HG02884 (cell line): ENCODE measurements around the gene UBN1.
"Not testable (repeated sequence)": the region's sequence is repeated elsewhere in the genome, so short reads cannot be mapped to it uniquely, and the experiment has no call there.

Experiments used
- ATAC-seq: cut with Tn5 transposase; IDR thresholded peaks from one replicate; pipeline ENCODE4 v1.9.1; 2021; ENCODE audit warnings: mild to moderate bottlenecking, moderate library complexity; ENCODE audit not compliant: unreplicated experiment

The UBN1 gene

GRCh38 chr16:4882633-4883285, 35.5 kb downstream of the UBN1 start:
- ATAC-seq, result no peak

GRCh38 chr16:4883501-4883900, 36.2 kb downstream of the UBN1 start:
- ATAC-seq, result no peak

DNA sequence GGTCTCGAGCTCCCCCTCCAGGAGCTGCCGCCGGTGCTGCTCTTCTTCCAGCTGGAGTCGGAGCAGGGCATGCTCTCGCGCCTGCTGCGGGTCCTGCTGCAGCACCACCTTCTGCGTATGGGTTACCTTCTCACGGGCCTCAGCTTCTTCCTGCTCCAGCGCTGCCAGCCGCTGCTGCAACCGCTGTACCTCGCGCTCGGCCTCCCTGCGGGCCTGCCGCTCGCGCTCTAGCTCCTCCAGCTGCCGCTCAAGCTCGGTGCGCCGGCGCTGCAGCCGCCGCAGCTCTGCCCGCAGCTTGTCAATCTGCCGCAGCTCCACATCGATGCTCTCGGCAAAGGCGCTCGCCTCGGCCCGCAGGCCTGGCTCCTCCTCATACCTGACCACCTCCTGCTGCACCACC, 36.9 kb downstream of the UBN1 start:
- ATAC-seq, result no peak

DNA sequence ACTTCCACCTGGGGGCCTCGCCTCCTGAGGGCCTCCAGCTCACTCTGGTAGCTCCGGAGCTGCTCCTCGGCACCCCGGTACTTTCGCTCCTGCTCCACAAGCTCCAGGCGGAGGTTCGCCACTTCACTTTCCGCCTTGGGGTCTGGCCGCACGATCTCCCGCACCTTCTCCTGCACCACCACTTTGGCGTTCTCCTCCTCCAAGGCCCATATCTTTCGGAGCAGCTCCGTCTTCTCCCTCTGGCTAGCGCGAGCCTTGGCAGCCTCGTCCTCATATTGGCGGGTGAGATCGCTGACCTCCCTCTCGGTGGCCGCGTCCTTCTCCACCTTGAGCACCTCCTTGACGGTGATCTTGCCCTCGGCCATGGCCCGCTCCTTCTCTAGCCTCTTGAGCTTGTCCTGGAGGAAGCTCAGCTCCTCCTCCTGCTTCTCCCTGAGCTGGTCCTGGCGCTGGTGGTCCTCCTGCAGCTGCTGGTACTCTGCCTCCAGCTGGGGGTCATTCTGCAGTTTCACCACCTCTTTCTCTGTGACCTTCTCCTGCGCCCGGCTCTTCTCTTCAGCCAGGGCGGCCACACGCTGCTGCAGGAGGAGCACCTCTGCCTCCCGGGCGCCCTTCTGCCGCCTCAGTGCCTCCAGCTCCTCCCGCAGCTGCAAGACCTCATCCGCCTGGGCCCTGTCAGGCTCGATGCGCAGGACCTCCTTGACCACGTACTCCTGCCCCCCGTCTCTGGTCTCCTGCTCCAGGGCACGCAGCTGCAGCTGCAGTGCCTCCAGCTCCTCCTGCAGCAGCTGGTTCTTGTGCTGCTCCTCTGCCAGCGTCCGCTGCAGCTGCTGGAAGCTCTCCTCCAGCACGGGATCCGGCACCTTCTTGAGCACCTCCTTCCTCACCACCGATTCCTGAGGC, 37.9 kb downstream of the UBN1 start:
- no peak for ATAC-seq

DNA sequence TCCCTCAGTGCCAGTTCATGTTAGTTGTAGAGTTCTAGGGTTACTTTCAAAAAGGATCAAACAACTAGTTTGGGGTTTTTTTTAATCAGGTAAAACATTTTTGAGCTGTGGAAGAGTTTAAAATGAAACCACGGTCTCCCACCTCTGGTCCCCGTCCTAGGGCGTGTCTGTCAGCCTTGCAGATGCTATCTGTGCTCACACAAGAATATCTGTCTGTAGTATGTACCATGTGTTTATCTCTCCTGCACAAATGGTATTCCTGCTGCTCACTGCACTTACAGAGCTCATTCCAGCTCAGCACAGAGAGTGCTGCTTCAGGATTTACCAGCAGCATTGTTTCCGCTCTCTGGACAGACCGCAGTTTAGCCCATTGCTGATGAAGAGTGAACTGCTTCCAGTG, 38.9 kb downstream of the UBN1 start:
- no peak for ATAC-seq

- ATAC-seq, result no peak
These were observed 41.3 kb downstream of the UBN1 start for GRCh38 chr16:4888428-4889135.

GRCh38 chr16:4890026-4890425, 42.7 kb downstream of the UBN1 start:
- ATAC-seq, result no peak

GRCh38 chr16:4890686-4891085, 43.4 kb downstream of the UBN1 start:
- ATAC-seq, result no peak

DNA sequence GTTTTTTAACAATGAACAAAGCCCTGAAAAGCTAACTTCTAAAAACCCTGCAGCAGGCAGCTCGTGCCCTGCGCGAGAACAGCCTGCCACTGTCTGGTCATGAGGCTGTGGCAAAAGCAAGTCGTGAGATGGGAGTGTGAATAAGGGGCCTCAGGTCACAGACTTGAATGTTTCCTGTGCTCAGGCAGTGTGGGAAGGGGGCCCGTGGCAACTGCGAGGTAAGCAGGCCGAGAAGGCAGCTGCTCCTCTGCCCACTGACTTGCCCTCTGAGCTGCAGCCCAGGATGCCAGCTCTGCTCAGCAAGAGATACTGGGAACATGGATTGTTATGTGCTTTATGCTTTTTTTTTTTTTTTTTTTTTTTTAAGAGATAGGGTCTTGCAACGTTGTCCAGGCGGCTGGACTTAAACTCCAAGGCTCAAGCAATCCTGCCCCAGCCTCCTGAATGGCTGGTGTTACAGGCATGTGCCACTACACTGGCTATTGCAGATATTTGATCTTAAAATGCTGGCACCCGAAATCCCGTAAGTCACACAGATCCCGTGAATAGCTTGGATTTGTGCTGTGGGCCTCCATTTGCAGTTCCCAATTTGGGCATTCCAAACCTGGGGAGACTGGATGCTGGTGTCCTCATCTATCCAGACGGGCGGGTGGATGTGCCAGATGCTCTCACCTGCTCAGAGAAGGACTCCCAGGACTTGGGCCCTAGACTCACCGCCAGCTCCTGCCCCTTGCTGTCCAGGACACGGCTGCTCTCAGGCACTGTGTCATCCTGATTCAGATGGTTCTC, 44.0 kb downstream of the UBN1 start:
- no peak for ATAC-seq

- ATAC-seq, result no peak
These were observed 44.6 kb downstream of the UBN1 start for GRCh38 chr16:4891886-4892216.

GRCh38 chr16:4892361-4893102, 45.3 kb downstream of the UBN1 start:
- no peak for ATAC-seq

DNA sequence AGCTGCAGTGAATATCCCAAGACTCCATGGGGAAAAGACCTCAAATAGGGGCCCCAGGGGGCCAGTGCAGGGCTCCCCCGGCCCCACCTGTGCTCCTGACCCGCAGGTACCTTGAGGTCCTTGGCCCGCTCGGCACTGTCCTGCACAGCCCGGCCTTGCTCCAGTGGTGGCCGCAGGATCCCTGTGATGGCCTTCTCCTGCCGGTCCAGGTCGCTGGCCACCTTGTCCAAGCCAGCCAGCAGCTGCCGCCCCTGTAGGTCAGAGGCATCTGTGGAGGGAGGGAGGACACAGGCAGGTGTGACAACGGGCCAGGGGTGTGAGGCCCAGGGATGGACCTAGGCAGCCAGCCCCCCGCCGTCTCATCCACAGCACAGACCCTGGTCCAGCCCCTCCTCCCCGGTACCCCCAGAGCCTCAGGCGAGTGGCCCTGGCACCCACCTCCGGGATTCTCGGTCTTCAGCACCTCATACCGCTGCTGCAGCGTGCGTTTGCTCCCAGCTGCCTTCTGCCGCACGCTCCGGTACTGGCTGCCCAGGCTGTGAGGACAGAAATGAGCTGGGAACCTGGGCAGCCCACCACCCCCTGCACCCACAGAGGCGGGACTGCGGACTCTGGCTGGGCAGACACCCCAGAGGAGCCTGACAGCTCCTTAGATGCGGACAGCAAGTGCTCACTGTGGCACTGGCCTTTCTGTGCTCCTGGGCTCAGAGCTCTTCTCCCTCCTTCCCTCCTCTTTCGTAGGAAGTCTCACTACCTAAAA, 46.0 kb downstream of the UBN1 start:
- ATAC-seq, result no peak

GRCh38 chr16:4894276-4895150, 47.2 kb downstream of the UBN1 start:
- ATAC-seq, result no peak

DNA sequence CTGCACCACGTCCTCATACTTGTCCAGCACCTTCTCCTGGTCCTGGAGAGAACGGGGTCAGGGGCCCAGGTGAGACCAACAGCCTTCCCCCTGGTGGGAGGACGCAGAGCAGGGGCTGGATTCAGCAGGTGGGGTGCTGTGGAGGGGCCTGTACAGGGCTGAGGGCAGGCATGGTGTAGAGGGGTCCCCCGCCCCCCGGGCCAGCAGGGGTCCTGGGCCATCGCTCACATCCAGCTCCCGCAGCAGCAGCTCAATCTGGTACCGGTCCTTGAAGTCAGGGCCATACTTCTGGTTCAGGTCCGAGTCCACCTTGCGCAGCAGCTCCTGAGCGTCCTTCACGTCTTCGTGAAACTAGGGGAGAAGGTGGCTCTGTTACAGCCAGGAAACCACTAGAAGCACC, 48.1 kb downstream of the UBN1 start:
- ATAC-seq, result no peak

DNA sequence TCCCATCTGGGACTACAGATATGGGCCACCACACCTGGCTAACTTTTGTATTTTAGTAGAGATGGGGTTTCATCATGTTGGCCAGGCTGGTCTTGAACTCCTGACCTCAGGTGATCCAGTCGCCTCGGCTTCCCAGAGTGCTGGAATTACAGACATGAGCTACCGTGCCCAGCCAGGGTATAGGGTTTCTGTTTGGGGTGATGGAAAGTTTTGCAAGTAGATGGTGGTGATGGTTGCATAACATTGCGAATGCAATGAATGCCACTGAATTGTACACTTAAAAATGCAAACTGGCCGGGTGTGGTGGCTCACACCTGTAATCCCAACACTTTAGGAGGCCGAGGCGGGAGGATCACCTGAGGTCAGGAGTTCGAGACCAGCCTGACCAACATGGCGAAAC, 49.5 kb downstream of the UBN1 start:
- not testable (repeated sequence) for ATAC-seq

DNA sequence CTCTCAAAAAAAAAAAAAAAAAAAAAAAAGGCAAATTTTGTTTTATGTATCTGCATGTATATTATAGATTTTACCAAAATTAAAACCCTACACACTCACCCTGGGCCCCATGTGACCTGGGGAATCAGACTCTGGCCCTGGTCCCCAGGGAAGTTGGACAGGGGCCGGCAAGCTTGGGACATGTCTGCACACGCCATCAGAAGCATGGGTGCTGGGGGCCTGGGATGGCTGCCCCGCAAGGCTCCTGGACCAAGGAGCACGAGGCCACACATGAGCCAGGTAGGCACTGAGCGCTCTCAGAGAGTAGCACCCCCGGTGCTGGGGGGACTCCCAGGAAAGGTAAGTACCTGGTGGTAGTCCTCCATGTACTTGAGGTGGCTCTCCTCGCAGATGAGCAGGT, 50.0 kb downstream of the UBN1 start:
- no peak for ATAC-seq

- ATAC-seq, result no peak
These were observed 51.7 kb downstream of the UBN1 start for GRCh38 chr16:4898811-4899473.

- no peak for ATAC-seq
These were observed 52.2 kb downstream of the UBN1 start for GRCh38 chr16:4899474-4899846.
